ENCODE data around the gene ITPRIPL2.

DNA sequence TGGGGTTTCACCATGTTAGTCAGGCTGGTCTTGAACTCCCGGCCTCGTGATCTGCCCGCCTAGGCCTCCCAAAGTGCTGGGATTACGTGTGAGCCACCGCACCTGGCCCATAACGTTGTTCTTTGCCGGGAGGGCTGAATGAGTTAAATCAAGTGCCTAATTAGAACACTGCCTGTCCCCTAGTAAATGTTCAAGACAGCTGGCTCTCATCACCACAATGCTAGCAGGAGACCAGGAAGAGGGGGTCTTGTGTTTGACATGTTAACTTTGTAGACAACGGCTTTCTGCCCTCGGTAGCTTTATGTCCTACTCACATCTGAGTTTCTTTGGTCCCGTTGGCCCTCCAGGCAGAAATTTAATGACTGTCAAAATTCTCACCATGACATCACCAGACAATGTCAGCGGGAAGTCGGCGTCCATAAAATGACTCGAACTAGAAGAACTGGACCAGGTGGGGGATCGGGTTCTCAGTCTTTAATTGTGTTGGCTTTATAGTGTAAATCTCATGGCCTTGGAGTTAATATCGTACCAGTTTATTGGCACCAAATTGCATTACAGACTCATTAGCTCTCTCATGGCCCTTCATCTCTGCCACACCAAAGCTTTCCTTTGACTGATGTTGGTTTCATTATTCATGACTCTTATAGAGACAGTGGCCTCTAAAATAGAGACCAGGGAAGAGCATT, 11.4 kb upstream of the ITPRIPL2 start:
- TF ChIP-seq, protein P1, sequence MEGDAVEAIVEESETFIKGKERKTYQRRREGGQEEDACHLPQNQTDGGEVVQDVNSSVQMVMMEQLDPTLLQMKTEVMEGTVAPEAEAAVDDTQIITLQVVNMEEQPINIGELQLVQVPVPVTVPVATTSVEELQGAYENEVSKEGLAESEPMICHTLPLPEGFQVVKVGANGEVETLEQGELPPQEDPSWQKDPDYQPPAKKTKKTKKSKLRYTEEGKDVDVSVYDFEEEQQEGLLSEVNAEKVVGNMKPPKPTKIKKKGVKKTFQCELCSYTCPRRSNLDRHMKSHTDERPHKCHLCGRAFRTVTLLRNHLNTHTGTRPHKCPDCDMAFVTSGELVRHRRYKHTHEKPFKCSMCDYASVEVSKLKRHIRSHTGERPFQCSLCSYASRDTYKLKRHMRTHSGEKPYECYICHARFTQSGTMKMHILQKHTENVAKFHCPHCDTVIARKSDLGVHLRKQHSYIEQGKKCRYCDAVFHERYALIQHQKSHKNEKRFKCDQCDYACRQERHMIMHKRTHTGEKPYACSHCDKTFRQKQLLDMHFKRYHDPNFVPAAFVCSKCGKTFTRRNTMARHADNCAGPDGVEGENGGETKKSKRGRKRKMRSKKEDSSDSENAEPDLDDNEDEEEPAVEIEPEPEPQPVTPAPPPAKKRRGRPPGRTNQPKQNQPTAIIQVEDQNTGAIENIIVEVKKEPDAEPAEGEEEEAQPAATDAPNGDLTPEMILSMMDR (IDR thresholded peaks at IDR 0.05): no peak
- no peak for TF ChIP-seq POLR2A (IDR thresholded peaks at IDR 0.05)
